K562 (cell line): ENCODE results near the gene MICAL2. TPM values are rescaled to one million over a fixed set of nuclear protein-coding genes. Genes with fewer than 3 reads are reported as not detected.

Experiments
- ASH1L ChIP-seq: fragments of 450-650 bp; IDR thresholded peaks from 2 replicates; pipeline ENCODE4 v1.6.1; 2018; ENCODE audit warnings: borderline replicate concordance, mild to moderate bottlenecking, low read depth; ENCODE audit not compliant: partially characterized antibody
- CAMTA2 ChIP-seq: fragments of 250-450 bp; sonication (Bioruptor Pico); conservative IDR thresholded peaks from 2 replicates; pipeline ENCODE4 v1.5.1; 2022
- EGR1 ChIP-seq: fragments of 450-650 bp; conservative IDR thresholded peaks from 2 replicates; pipeline ENCODE4 v1.6.1; 2017; ENCODE audit warnings: mild to moderate bottlenecking
- FIP1L1 ChIP-seq: fragments of 200-400 bp; formaldehyde crosslinking; IDR thresholded peaks from 2 replicates; pipeline ENCODE4 v1.6.1; 2018; ENCODE audit warnings: mild to moderate bottlenecking, low read depth, low read length; ENCODE audit not compliant: poor library complexity, severe bottlenecking
- HDAC8 ChIP-seq: fragments of 450-650 bp; IDR thresholded peaks from 2 replicates; pipeline ENCODE4 v1.6.1; 2016; ENCODE audit warnings: mild to moderate bottlenecking, missing genetic modification characterization, moderate library complexity, missing compliant biosample characterization
- NCOA1 ChIP-seq: fragments of 450-650 bp; IDR thresholded peaks from 2 replicates; pipeline ENCODE4 v1.6.1; 2016; ENCODE audit warnings: low read depth
- PCBP1 ChIP-seq: fragments of 200-400 bp; formaldehyde crosslinking; IDR thresholded peaks from 2 replicates; pipeline ENCODE4 v1.6.1; 2018; ENCODE audit warnings: mild to moderate bottlenecking, low read depth, low read length; ENCODE audit not compliant: poor library complexity, severe bottlenecking
- PTRF ChIP-seq: fragments of 450-650 bp; IDR thresholded peaks from 2 replicates; pipeline ENCODE4 v1.6.1; 2016; ENCODE audit warnings: mild to moderate bottlenecking, missing genetic modification characterization, missing compliant biosample characterization
- STAT5A ChIP-seq: IDR thresholded peaks from 2 replicates; pipeline ENCODE4 v1.6.1; 2012; ENCODE audit warnings: low read length, inconsistent platforms, borderline replicate concordance
- ZNF407 ChIP-seq: fragments of 450-650 bp; IDR thresholded peaks from 2 replicates; pipeline ENCODE4 v1.6.1; 2016; ENCODE audit warnings: low read depth
- ZNF707 ChIP-seq: fragments of 250-450 bp; sonication (Bioruptor Pico); conservative IDR thresholded peaks from 2 replicates; pipeline ENCODE4 v1.8.0; 2022; ENCODE audit warnings: inconsistent platforms, mild to moderate bottlenecking, moderate library complexity
- polyA plus RNA-seq, 8 experiments: library from polyadenylated mRNA; depleted of rRNA in 4 of 8; stranded (reverse) in 5 of 8; unstranded in 3 of 8; fragments of >200 nt; fragmentation: Nextera tagmentation in 2 of 8; fragmentation: Illumina TruSeq in 1 of 8; extraction: Ambion mirVana in 2 of 8; extraction: Trizol in 1 of 8; gene quantifications; 2 replicates each; pipeline versions ENCODE4 v1.2.1 to v1.2.3, GENCODE V29; 2011 to 2014; ENCODE audit warnings: inconsistent platforms in 1 of 8, missing spikeins in 1 of 8
- total RNA-seq, 7 experiments: library from RNA; depleted of rRNA in 6 of 7; stranded (reverse); fragments of >200 nt in 6 of 7; fragmentation: Illumina TruSeq in 2 of 7; extraction: Trizol in 2 of 7; gene quantifications; 2 replicates each; pipeline versions ENCODE4 v1.2.1 to v1.2.3, GENCODE V29; 2011 to 2021; ENCODE audit warnings: low replicate concordance in 1 of 7
- TF ChIP-seq, protein P1 (sequence below): sonication (generic); formaldehyde crosslinking; IDR thresholded peaks from 2 replicates; pipeline ENCODE4 v1.8.1; 2023; ENCODE audit warnings: mild to moderate bottlenecking, missing genetic modification reagents
- TF ChIP-seq, protein P2 (sequence below): fragments of 450-650 bp; formaldehyde crosslinking; IDR thresholded peaks from 2 replicates; pipeline ENCODE4 v1.4.0; 2022; ENCODE audit warnings: missing genetic modification characterization
- TF ChIP-seq, protein P3 (sequence below): conservative IDR thresholded peaks from 2 replicates; pipeline ENCODE4 v1.6.1; 2011; ENCODE audit warnings: low read depth, mild to moderate bottlenecking, low read length; ENCODE audit not compliant: control insufficient read depth

Gene MICAL2
- total and polyA plus RNA-seq, 9 of the 15 experiments (the other 6 are each of a cell fraction or from before 2014, with no cell fraction given): 4.7 to 64.2 (median 33.6) TPM

GRCh38 chr11:12166299-12167060 is 56.1 kb downstream of the MICAL2 start (continued):
- TF ChIP-seq, protein P1, sequence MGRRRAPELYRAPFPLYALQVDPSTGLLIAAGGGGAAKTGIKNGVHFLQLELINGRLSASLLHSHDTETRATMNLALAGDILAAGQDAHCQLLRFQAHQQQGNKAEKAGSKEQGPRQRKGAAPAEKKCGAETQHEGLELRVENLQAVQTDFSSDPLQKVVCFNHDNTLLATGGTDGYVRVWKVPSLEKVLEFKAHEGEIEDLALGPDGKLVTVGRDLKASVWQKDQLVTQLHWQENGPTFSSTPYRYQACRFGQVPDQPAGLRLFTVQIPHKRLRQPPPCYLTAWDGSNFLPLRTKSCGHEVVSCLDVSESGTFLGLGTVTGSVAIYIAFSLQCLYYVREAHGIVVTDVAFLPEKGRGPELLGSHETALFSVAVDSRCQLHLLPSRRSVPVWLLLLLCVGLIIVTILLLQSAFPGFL (CRISPR knock-in tag): no peak
- no peak for TF ChIP-seq EGR1
- peak; percentile 28 for TF ChIP-seq ASH1L
- no peak for TF ChIP-seq PTRF (tag)
- TF ChIP-seq CAMTA2 (CRISPR knock-in tag): no peak
- no peak for TF ChIP-seq ZNF407
- TF ChIP-seq HDAC8 (tag): no peak
- no peak for TF ChIP-seq FIP1L1
- TF ChIP-seq, protein P2, sequence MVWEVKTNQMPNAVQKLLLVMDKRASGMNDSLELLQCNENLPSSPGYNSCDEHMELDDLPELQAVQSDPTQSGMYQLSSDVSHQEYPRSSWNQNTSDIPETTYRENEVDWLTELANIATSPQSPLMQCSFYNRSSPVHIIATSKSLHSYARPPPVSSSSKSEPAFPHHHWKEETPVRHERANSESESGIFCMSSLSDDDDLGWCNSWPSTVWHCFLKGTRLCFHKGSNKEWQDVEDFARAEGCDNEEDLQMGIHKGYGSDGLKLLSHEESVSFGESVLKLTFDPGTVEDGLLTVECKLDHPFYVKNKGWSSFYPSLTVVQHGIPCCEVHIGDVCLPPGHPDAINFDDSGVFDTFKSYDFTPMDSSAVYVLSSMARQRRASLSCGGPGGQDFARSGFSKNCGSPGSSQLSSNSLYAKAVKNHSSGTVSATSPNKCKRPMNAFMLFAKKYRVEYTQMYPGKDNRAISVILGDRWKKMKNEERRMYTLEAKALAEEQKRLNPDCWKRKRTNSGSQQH (CRISPR knock-in tag): peak; percentile 52; the same call in 1 of the 2 replicates
- TF ChIP-seq ZNF707 (CRISPR knock-in tag): no peak
- no peak for TF ChIP-seq PCBP1
- no peak for TF ChIP-seq STAT5A
- TF ChIP-seq, protein P3, sequence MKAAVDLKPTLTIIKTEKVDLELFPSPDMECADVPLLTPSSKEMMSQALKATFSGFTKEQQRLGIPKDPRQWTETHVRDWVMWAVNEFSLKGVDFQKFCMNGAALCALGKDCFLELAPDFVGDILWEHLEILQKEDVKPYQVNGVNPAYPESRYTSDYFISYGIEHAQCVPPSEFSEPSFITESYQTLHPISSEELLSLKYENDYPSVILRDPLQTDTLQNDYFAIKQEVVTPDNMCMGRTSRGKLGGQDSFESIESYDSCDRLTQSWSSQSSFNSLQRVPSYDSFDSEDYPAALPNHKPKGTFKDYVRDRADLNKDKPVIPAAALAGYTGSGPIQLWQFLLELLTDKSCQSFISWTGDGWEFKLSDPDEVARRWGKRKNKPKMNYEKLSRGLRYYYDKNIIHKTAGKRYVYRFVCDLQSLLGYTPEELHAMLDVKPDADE: 0 out of 2 replicates have a peak, but pooled peaks have one; percentile 14
- no peak for TF ChIP-seq NCOA1
